GM12892 (cell line): ENCODE results near the gene ZNRD2.

Source experiments
- DNase-seq: peaks from one replicate; pipeline ENCODE4 v3.0.0; 2011; ENCODE audit not compliant: insufficient read length
- FAIRE-seq: peaks from 2 replicates; lab custom pipeline; 2011; peaks lifted over from hg19 to GRCh38; lab: Jason Lieb, UNC
- POLR2A ChIP-seq: IDR thresholded peaks from 2 replicates; pipeline ENCODE4 v1.6.1; 2011; ENCODE audit warnings: low read depth, low read length, control low read depth
- POLR2AphosphoS5 ChIP-seq: IDR thresholded peaks from 2 replicates; pipeline ENCODE4 v1.6.1; 2011; ENCODE audit warnings: low read depth, low read length, control low read depth
- TAF1 ChIP-seq: IDR thresholded peaks from 2 replicates; pipeline ENCODE4 v1.6.1; 2011; ENCODE audit warnings: low read depth, mild to moderate bottlenecking, control low read depth, low read length, borderline replicate concordance

Gene ZNRD2

DNA sequence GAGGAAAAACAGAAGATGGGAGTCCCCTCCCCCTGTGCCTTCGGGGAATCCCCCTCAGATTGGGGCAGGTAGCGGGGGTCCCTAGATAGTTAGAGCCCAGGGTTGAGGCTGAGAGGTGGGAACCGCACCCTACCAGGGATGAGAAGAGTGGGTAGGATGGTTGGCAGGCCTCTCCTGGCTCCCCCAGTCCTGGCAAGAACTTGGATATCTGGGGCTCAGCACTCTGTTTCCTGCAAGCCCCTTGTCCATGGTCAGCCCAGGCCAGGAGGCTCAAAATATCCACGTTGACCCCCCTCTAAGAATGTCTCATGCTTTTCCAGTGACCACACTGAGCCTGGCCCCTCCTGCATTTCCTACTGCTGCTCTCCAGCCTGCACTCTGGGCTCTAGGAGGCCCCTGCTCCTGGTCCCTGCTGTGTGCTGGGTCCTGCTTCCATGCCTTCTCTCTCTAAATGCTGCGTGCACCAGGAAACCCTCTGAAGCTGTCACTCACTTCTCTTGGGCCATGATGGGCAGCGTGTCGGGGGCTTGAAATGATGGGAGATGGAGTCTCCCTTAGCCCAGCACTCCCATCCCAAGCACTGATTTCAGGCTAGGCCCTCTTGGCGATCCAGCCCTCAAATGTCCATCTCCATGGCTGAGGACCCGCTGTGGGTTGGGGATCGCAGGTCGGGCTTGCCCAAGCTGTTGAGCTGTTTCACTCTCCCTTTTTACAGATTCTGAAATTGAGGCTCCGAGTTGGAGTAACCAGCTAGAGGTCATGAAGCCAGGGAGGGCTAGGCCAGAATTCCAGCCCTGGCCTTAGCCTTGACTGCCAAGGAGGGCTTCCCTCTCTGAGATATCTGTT, 41.7 kb downstream of the ZNRD2 start:
- DNase-seq = no peak
- TF ChIP-seq POLR2AphosphoS5 (no peak), TAF1 (no peak), POLR2A (no peak)
- no peak for FAIRE-seq

DNA sequence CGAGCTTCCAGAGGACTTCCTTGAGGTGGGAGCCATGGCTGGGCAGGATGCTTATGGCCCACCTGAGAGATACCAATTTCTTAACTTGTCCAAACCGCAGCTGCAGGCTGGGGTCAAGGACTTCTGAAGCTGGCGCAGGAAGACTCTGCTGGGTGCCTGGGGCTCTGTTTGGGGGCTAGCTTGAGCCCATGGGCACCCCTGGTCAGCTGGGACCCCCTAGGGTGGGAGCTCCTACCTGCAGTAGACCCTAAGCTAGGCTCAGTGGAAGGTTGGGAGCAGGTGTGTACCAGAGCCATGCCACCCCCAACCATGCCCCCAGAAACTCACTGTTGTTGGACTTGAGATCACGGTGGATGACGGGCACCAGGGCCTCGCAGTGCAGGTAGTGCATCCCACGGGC, 42.4 kb downstream of the ZNRD2 start:
- TF ChIP-seq TAF1 (no peak), POLR2AphosphoS5 (no peak), POLR2A (no peak)
- no peak for DNase-seq
- FAIRE-seq = peak; percentile 67

DNA sequence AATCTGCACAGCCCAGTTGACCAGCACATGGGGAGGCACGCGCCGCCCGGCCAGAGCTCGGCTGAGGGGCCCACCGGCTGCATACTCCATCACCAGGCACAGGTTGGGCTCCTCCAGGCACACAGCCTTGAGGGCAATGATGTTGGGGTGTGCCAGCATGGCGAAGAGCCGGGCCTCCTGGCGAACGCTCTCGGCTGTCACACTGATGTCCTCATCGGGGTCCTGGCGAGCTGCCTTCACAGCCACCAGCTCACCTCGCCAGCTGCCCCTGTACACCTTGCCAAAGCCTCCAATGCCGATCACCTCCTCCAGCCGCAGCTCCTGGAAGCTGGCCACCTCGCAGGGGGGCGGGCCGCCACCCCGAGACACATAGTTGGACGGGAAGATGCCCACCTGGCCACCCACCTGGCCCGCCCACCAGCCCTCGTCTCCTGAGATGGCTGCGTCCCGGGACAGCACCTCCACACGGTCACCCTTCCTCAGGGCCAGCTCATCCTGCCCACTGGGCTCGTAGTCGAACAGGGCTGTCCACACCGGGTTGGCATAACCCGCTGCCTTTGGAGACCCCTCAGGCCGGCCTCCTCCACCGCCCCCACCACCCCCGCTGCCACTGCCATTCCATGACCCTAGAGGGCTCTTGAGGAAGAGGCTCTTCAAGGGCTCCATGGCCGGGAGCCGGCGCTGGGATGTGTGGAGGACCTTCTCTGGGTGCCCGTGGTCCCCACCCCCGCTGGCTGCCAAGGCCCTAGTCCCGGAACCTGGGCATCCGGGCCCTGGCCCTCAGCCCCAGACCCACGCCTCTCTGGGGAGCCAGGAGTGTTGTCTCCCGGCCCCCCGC, 43.0 kb downstream of the ZNRD2 start:
- TF ChIP-seq POLR2AphosphoS5 (no peak), POLR2A (no peak), TAF1 (no peak)
- DNase-seq (peak; percentile 64), FAIRE-seq (peak; percentile 42)

DNA sequence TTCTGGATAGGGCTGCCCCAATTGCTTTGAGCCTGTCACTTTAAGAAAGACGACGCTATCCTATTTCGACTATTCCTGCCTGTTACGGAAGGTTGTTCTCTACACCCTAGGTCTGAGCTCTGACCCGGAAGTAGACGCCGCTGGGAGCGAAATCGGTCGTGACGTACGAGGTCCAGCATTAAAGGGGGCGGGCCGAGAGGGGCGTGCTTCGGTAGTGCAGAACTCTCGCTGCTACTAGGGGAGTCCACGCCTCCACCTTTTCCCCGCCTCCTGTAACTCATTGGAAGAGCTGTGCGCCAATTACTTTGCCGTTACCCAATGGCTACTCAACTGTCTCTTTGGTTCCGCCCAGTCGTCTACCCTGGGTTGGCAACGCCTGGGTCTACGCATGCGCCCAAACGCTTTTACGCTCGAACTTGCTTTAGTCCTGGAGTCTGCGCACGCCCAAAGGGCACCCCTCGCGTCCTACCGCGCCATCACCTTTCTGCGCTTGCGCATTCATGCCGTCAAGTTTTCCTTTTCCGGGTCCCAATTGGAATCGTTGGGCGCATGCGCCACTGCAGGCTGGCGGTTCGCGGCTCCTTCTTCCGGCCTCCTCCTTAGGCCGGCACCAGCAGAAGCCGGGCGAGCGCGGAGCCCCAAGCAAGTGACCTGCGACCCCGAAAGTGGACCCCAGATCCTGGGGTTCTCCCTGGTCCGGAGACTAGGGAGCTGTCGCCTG, 45.1 kb downstream of the ZNRD2 start, which contains the start of gene PCNX3:
TSS of gene PCNX3 (plus strand) at position 548 of the 721 bp plus-strand sequence. CDS start 536 bp downstream, outside the sequence.
- DNase-seq (peak; percentile 100), FAIRE-seq (peak; percentile 100)
- TF ChIP-seq TAF1 = 0 out of 2 replicates have a peak, but pooled peaks have one; percentile 11
- TF ChIP-seq POLR2AphosphoS5 = no peak
- peak; percentile 59; the same call in 1 of the 2 replicates for TF ChIP-seq POLR2A

DNA sequence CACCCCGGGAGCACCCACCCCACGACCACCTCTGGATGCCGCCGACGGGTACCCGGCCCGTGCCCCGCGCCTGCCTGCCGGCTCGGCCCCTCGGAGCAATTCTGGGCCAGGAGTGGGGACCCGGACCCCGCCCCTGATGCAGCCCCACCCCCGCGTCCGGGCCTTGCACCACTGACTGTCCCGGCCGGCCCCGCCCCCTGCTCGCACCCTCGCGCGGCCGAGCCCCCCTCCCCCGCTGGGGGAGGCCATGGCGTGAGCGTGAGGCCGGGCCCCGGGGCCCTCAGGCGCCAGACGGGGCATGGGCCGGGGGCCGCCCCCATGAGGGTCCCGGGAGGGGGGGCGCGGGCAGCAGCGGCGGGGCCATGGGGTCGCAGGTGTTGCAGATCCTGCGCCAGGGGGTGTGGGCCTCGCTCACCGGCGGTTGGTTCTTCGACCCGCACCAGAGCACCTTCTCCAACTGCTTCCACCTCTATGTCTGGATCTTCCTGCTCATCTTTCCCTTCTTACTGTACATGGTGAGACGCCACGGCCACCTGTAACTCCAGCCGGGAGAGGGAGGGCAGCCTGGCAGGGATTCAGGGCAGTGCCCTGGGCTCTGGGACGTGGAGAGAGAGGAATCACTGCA, 45.8 kb downstream of the ZNRD2 start:
- FAIRE-seq = no peak
- DNase-seq = peak; percentile 79
- TF ChIP-seq TAF1 (no peak), POLR2AphosphoS5 (no peak), POLR2A (no peak)

DNA sequence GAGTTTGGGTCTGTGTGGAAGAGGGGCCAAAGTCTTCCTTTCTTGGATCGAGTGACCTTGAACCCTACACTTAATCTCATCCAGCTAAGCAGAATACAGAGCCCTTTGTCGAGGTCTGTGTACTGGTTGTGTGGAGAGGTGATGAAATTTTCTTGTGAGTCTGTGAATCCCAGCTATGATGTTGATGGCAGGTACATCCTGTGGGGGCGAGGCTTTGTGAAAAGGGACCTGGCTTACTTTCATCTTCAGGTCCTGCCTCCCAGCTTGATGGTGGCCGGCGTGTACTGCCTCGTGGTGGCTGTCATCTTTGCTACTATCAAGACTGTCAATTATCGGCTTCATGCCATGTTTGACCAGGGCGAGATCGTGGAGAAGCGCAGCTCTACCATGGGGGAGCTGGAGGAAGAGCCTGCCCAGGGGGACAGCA, 46.3 kb downstream of the ZNRD2 start:
- TF ChIP-seq TAF1 (no peak), POLR2AphosphoS5 (no peak), POLR2A (no peak)
- no peak for DNase-seq
- peak; percentile 65 for FAIRE-seq

DNA sequence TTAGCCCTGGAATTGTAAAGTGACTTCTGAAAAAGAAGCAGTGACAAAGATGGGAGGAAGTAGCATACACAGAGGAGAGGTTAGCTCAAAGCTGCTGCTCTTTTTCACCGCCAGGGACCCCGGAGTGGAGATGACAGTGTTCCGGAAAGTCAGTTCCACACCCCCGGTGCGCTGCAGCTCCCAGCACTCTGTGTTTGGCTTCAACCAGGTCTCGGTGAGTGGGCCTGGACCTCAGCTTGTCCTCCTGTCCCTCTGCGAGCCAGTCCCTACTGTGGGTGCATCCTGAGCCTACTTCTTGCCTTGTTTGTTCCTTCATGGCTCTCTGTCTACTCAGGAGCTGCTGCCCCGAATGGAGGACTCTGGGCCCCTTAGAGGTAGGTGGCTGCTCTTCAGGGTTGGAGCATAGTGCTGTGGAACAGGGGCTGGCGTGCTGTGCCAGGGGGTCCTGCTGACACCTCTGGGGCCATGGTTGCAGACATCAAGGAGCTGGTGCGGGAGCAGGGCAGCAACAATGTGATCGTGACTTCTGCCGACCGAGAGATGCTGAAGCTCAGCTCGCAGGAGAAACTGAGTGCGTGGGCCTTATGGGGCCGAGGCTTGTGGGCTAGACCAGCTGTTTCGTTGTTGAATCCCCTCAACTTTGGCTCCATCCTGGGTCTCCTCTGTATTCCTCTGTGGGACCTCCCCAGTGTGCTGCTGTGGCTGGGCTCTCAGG, 47.0 kb downstream of the ZNRD2 start:
- no peak for TF ChIP-seq TAF1
- TF ChIP-seq POLR2A = no peak
- no peak for TF ChIP-seq POLR2AphosphoS5
- DNase-seq (no peak), FAIRE-seq (peak; percentile 60)

DNA sequence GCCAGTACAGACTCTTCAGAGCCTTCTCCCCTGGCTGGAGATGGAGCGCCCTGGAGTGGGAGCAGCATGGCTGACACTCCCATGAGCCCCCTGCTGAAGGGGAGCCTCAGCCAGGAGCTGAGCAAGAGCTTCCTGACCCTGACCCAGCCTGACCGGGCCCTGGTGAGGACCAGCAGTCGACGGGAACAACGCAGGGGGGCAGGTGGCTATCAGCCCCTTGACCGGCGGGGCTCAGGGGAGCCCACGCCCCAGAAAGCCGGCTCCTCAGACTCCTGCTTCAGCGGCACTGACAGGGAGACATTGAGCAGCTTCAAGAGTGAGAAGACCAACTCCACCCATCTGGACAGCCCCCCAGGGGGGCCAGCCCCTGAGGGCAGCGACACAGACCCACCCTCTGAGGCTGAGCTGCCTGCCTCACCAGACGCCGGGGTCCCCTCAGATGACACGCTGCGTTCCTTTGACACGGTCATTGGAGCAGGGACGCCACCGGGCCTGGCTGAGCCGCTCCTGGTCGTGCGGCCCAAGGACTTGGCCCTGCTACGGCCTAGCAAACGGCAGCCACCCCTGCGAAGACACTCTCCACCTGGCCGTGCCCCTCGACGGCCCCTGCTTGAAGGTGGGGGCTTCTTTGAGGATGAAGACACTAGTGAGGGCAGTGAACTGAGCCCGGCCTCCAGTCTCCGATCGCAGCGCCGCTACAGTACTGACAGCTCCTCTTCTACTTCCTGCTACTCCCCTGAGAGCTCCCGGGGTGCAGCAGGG, 47.9 kb downstream of the ZNRD2 start:
- FAIRE-seq = no peak
- TF ChIP-seq POLR2AphosphoS5 (no peak), POLR2A (no peak), TAF1 (no peak)
- DNase-seq = no peak

DNA sequence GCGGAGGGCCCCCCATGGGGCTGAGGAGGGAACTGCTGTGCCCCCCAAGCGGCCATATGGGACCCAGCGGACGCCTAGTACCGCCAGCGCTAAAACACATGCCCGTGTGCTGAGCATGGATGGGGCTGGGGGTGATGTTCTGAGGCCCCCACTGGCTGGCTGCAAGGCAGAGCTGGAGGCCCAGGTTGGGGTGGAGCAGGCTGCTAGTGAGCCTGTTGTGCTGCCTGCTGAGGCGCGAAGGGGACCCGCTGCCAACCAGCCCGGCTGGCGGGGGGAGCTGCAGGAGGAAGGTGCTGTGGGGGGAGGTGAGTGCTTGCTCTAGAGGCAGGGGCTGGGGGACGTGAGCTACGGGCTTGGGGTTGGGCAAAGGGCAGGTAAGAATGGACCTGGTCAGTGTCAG, 48.5 kb downstream of the ZNRD2 start:
- FAIRE-seq = no peak

More for the DNA sequence above, 48.5 kb downstream of the ZNRD2 start:
- TF ChIP-seq POLR2AphosphoS5 (no peak), POLR2A (no peak), TAF1 (no peak)
- DNase-seq = no peak
